Tibial nerve (tissue), 4 donors: ENCODE results near the gene AK3. TPM values are rescaled to one million over a fixed set of nuclear protein-coding genes. Genes with fewer than 3 reads are reported as not detected.

Experiments
- DNase-seq, 2 donors: peaks; one replicate each; pipeline ENCODE4 v3.0.0-alpha.2; 2019; ENCODE audit warnings: low spot score in 2 of 2
- H3K27ac ChIP-seq, 4 donors: fragments of 200-600 bp; sonication (generic) in 3 of 4; one replicate each; pipeline ENCODE4 v1.5.1; 2017 to 2019; ENCODE audit warnings: mild to moderate bottlenecking in 1 of 4
- H3K27me3 ChIP-seq, 2 donors: fragments of 200-600 bp; sonication (generic) in 1 of 2; one replicate each; pipeline versions ENCODE4 v1.5.1 to v1.6.0; 2017 to 2019
- H3K36me3 ChIP-seq, 3 donors: fragments of 200-600 bp; sonication (generic); one replicate each; pipeline ENCODE4 v1.5.1; 2018 to 2019
- H3K4me1 ChIP-seq, 4 donors: fragments of 200-600 bp; sonication (generic) in 3 of 4; one replicate each; pipeline ENCODE4 v1.5.1; 2017 to 2019
- H3K4me3 ChIP-seq, 4 donors: fragments of 200-600 bp; sonication (generic) in 3 of 4; one replicate each; pipeline ENCODE4 v1.5.1; 2017 to 2019; ENCODE audit warnings: mild to moderate bottlenecking in 1 of 4, moderate library complexity in 1 of 4
- H3K9me3 ChIP-seq, 4 donors: fragments of 200-600 bp; sonication (generic) in 3 of 4; one replicate each; pipeline ENCODE4 v1.5.1; 2017 to 2019
- EP300 ChIP-seq, 2 donors: sonication (generic); formaldehyde crosslinking; IDR thresholded peaks; one replicate each; pipeline ENCODE4 v1.6.1; 2017; ENCODE audit warnings: antibody characterized with exemption in 2 of 2, mild to moderate bottlenecking in 1 of 2
- POLR2A ChIP-seq, 2 donors: fragments of 450-650 bp; IDR thresholded peaks; one replicate each; pipeline ENCODE4 v1.6.1; 2017; ENCODE audit warnings: antibody characterized with exemption in 2 of 2, mild to moderate bottlenecking in 2 of 2, moderate library complexity in 2 of 2
- WGBS, 2 donors: methylation state at CpG; one replicate each; pipeline ENCODE4 v1.1.5; 2018; 5-methylcytosine and 5-hydroxymethylcytosine counted together
- total RNA-seq, 4 donors: library from RNA; depleted of rRNA; stranded (reverse); fragments of >200 nt; gene quantifications; one replicate each; pipeline ENCODE4 v1.1.0, GENCODE V29; 2016
- TF ChIP-seq, protein P1 (sequence below), 5 experiments: fragments of 200-600 bp in 3 of 5; fragments of 450-650 bp in 2 of 5; sonication (generic) in 3 of 5; IDR thresholded peaks; one replicate each; pipeline ENCODE4 v1.5.1; 2016 to 2019; ENCODE audit warnings: antibody characterized with exemption in 5 of 5, mild to moderate bottlenecking in 3 of 5, moderate library complexity in 2 of 5

AK3 gene
- total RNA-seq, 4 donors from 2014 or later = 70.2 to 97.5 (median 93.4) TPM

DNA sequence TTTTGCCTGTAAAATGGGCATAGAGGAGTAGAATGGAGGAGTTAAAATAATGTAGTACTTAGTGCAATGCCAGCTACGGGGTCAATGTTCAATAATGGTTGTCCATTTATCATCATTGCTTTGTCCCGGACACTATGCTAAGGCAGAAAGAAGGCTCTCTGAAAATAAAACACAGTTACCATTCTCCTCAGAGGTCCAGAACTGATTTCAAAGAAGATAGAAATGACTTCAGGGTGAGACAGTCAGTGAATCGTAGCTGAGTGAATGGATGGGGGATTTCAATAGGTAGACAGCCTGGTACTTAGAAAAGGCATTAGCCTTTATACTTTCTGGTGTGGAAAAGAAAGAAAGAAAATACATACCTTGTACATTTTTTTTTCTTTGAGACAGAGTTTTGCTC is 1.2 kb upstream of the AK3 start:
- 44 to 50% methylated on average over 3 of the region's 3 CpGs for WGBS, 2 donors
- Histone ChIP-seq H3K9me3 (no peaks in the 10 kb centered on the region), H3K27me3 (no peaks in the 10 kb centered on the region), H3K36me3 (no peaks in the 10 kb centered on the region), H3K27ac (peak overlapping the region in 3 of 4 donors; percentile 90 to 98 (median 98)), H3K4me3 (peak overlapping the region in 2 of 4 donors; percentile 74 to 98), H3K4me1 (peaks cover 0 to 37% (median 17%) of the 10 kb centered on the region in 4 donors)
- TF ChIP-seq, protein P1, sequence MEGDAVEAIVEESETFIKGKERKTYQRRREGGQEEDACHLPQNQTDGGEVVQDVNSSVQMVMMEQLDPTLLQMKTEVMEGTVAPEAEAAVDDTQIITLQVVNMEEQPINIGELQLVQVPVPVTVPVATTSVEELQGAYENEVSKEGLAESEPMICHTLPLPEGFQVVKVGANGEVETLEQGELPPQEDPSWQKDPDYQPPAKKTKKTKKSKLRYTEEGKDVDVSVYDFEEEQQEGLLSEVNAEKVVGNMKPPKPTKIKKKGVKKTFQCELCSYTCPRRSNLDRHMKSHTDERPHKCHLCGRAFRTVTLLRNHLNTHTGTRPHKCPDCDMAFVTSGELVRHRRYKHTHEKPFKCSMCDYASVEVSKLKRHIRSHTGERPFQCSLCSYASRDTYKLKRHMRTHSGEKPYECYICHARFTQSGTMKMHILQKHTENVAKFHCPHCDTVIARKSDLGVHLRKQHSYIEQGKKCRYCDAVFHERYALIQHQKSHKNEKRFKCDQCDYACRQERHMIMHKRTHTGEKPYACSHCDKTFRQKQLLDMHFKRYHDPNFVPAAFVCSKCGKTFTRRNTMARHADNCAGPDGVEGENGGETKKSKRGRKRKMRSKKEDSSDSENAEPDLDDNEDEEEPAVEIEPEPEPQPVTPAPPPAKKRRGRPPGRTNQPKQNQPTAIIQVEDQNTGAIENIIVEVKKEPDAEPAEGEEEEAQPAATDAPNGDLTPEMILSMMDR (IDR thresholded peaks at IDR 0.05) = no peak
- TF ChIP-seq EP300 (IDR thresholded peaks at IDR 0.05) = no peak
- no peak for TF ChIP-seq POLR2A (IDR thresholded peaks at IDR 0.05)
- DNase-seq = no peak

- Histone ChIP-seq H3K4me1 (peaks cover 0 to 37% (median 17%) of the 10 kb centered on the region in 4 donors), H3K36me3 (no peaks in the 10 kb centered on the region), H3K27ac (peak overlapping the region; percentile 90 to 98 (median 94)), H3K4me3 (peak overlapping the region; percentile 74 to 98 (median 94)), H3K27me3 (no peaks in the 10 kb centered on the region), H3K9me3 (no peaks in the 10 kb centered on the region)
- TF ChIP-seq, protein P1 (IDR thresholded peaks at IDR 0.05) = no peak
- TF ChIP-seq POLR2A (IDR thresholded peaks at IDR 0.05) = peak in 1 of 2 donors; percentile 29
- TF ChIP-seq EP300 (IDR thresholded peaks at IDR 0.05) = no peak
- 1 to 3% methylated on average over 37 to 48 of the region's 54 CpGs for WGBS, 2 donors
- no peak for DNase-seq
Observed at GRCh38 chr9:4741365-4742089, 525 bp upstream of the AK3 start.

DNA sequence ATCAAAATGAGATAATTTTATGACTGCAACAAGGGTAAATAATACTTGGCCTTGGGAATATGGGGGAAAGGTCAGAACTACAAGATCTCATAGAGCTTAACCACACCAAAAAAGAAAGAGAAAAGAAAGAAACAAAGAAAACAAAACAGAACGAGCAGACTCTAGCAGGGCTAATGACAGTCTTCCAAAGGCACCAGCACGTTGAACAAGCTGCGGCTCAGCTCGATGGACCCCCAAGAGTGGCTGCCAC is 689 bp downstream of the AK3 start:
- WGBS, 2 donors = 0% methylated on average over 4 of the region's 4 CpGs

GRCh38 chr9:4739587-4740387 is 1.2 kb downstream of the AK3 start:
- TF ChIP-seq EP300 (IDR thresholded peaks at IDR 0.05) (no peak), POLR2A (IDR thresholded peaks at IDR 0.05) (no peak)
- TF ChIP-seq, protein P1 (IDR thresholded peaks at IDR 0.05) = no peak
- no peak for DNase-seq
- H3K4me1 ChIP-seq = peaks cover 0 to 37% (median 17%) of the 10 kb centered on the region in 4 donors
- no peaks in the 10 kb centered on the region for H3K36me3 ChIP-seq
- H3K9me3 ChIP-seq = no peaks in the 10 kb centered on the region
- peak overlapping the region; percentile 74 to 98 (median 94) for H3K4me3 ChIP-seq
- no peaks in the 10 kb centered on the region for H3K27me3 ChIP-seq
- WGBS, 2 donors = 38 to 49% methylated on average over 26 of the region's 26 CpGs
- peak overlapping the region; percentile 90 to 98 (median 94) for H3K27ac ChIP-seq

More for the DNA sequence above, 689 bp downstream of the AK3 start:
- peak overlapping the region; percentile 74 to 98 (median 94) for H3K4me3 ChIP-seq
- H3K9me3 ChIP-seq = no peaks in the 10 kb centered on the region
- no peak for DNase-seq
- H3K27ac ChIP-seq = peak overlapping the region; percentile 90 to 98 (median 94)
- H3K4me1 ChIP-seq = peaks cover 0 to 37% (median 17%) of the 10 kb centered on the region in 4 donors
- no peaks in the 10 kb centered on the region for H3K36me3 ChIP-seq
- no peak for TF ChIP-seq POLR2A (IDR thresholded peaks at IDR 0.05)
- no peak for TF ChIP-seq EP300 (IDR thresholded peaks at IDR 0.05)
- TF ChIP-seq, protein P1 (IDR thresholded peaks at IDR 0.05) = no peak
- no peaks in the 10 kb centered on the region for H3K27me3 ChIP-seq
